BLaER1 (cell line): ENCODE measurements around the gene TMCO4.

Source experiments
- H3K27ac ChIP-seq: shearing (Covaris generic); formaldehyde crosslinking; 2 replicates; pipeline ENCODE4 v1.8.1; 2022
- H3K27me3 ChIP-seq: shearing (Covaris generic); formaldehyde crosslinking; 2 replicates; pipeline ENCODE4 v1.8.1; 2022
- H3K36me3 ChIP-seq: shearing (Covaris generic); formaldehyde crosslinking; 2 replicates; pipeline ENCODE4 v1.8.1; 2022
- H3K4me1 ChIP-seq: shearing (Covaris generic); formaldehyde crosslinking; 2 replicates; pipeline ENCODE4 v1.8.1; 2022
- H3K4me2 ChIP-seq: shearing (Covaris generic); formaldehyde crosslinking; 2 replicates; pipeline ENCODE4 v1.8.1; 2022
- H3K4me3 ChIP-seq: shearing (Covaris generic); formaldehyde crosslinking; 2 replicates; pipeline ENCODE4 v1.8.1; 2022
- H3K9ac ChIP-seq: shearing (Covaris generic); formaldehyde crosslinking; 2 replicates; pipeline ENCODE4 v1.8.1; 2022
- H3K9me3 ChIP-seq: shearing (Covaris generic); formaldehyde crosslinking; 2 replicates; pipeline ENCODE4 v1.8.1; 2022
- H4K20me1 ChIP-seq: shearing (Covaris generic); formaldehyde crosslinking; 2 replicates; pipeline ENCODE4 v1.8.1; 2022
- Cebpa-rat ChIP-seq: shearing (Covaris generic); IDR thresholded peaks from 2 replicates; pipeline ENCODE4 v1.8.1; 2022

The TMCO4 gene

DNA sequence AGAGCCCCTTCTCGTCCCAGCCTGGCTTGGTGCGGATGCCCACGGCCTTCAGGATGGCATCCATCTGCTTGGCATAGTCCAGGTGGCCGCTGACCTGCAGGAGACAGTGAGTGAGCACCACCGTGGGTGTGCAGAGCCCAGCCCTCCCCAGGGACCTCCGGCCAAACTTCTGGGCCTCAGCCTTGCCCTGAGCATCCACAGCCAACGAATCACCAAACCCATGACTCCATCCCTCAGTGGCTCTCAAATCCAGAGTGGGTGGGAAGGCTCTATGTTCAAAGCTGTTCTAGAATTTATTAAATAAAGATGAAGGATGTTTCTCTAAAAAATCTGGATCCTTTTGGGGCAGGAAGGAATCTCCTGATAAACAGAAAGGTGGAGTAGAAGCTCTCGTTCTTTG lies 116.4 kb downstream of the TMCO4 start:
- no peaks in the 10 kb centered on the region for H3K4me1 ChIP-seq
- H3K4me3 ChIP-seq: no peak overlapping the region
- no peak overlapping the region for H3K9ac ChIP-seq
- H3K9me3 ChIP-seq: peaks cover 7% of the 10 kb centered on the region; the same call in 1 of the 2 replicates
- H4K20me1 ChIP-seq: peaks cover 14% of the 10 kb centered on the region
- no peak overlapping the region for H3K27ac ChIP-seq
- peaks cover 25% of the 10 kb centered on the region for H3K36me3 ChIP-seq
- H3K27me3 ChIP-seq: no peaks in the 10 kb centered on the region
- H3K4me2 ChIP-seq: no peak overlapping the region
- no peak for TF ChIP-seq Cebpa-rat

DNA sequence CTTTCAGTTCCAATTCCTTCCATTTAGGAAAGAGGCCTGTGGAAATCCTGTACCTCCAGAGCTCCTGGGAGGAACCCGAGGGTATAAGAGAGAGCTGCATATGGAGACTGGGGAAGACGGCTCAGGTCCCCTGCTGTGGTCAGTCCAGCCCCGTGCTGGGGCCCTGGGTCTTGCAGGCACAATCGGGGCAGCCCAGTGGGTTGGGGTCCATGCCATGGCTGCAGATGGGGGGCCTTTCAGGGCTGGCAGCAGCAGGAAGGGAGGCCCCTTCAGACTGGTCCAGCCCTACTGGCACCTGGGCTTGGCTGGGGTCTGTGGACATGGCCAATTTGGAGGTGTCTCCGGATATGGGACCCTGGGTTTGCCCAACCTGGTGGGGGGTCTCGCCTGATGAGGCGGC lies 116.8 kb downstream of the TMCO4 start:
- Histone ChIP-seq H3K4me3 (no peak overlapping the region), H3K9me3 (peaks cover 7% of the 10 kb centered on the region; the same call in 1 of the 2 replicates), H3K27ac (no peak overlapping the region), H3K27me3 (no peaks in the 10 kb centered on the region), H3K36me3 (peaks cover 21% of the 10 kb centered on the region), H4K20me1 (peaks cover 17% of the 10 kb centered on the region), H3K4me2 (no peak overlapping the region), H3K4me1 (no peaks in the 10 kb centered on the region), H3K9ac (no peak overlapping the region)
- no peak for TF ChIP-seq Cebpa-rat

DNA sequence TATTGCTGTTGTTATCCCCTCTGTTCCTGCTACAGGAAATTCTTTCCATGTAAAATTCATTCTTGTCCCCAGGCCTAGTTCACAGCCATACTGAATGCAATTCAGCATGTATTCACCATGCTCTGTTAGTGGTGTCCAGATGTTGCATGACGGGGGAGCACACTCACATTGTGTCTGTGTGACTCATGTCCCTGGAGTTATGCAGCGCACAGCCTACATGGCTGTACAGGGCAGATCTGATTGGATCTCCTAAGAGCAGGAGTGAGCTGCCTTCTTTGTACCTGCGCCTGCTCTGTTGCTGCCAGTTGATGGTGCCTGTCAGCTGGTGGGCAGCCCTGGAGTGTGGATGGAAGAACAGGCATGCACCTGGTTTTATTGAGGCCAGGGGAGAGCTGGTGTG lies 117.5 kb downstream of the TMCO4 start:
- Histone ChIP-seq H3K27ac (no peak overlapping the region), H3K36me3 (peaks cover 14% of the 10 kb centered on the region)

DNA sequence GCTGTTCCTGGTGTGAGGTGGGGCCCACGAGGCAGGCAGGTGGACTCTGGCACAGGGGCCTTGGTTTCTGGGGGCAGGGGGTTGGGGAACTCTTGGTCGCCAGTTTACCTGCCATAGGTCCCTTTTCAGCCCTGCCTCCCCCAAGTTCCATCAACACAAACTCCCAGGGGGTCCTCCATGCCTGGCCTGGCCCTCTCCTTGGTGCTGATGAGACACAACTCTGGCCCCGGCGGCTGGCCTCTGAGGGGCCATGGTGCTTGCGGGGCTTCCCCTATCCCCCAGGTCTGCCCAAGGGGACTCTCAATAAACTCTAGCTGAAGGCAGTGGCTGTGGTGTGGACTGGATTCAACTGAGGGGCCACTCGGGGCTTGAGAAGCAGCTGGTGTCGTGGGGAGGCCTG lies 119.1 kb downstream of the TMCO4 start:
- H3K9me3 ChIP-seq: no peaks in the 10 kb centered on the region

More for the DNA sequence above, 117.5 kb downstream of the TMCO4 start:
- no peaks in the 10 kb centered on the region for H3K27me3 ChIP-seq
- H3K9me3 ChIP-seq: peaks cover under 1% of the 10 kb centered on the region; the same call in 1 of the 2 replicates
- H4K20me1 ChIP-seq: peaks cover 19% of the 10 kb centered on the region
- H3K9ac ChIP-seq: no peak overlapping the region
- no peak overlapping the region for H3K4me3 ChIP-seq
- TF ChIP-seq Cebpa-rat: no peak
- no peak overlapping the region for H3K4me2 ChIP-seq
- no peaks in the 10 kb centered on the region for H3K4me1 ChIP-seq

DNA sequence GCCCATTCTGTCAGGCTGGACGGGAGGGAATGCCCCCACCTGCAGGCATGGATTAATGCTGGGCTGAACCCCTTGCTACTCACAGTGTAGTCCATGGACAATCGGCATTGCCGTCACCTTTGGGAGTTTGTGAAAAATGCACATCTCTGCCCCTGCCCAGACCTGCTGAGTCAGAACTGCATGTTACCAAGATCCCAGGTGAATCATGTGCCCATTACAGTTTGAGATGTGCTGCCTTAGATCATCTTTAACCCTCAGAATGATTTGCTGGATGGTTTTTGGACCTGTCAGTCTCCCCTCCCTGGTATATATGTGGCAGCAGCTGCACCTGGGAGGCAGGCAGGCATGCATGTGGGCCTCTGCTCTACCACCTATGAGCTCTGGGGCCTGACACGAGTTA lies 120.0 kb downstream of the TMCO4 start:
- no peak for TF ChIP-seq Cebpa-rat
- Histone ChIP-seq H3K4me2 (no peak overlapping the region), H3K9ac (no peak overlapping the region), H4K20me1 (peaks cover 43% of the 10 kb centered on the region), H3K9me3 (no peaks in the 10 kb centered on the region), H3K4me1 (no peaks in the 10 kb centered on the region), H3K36me3 (peaks cover 10% of the 10 kb centered on the region; the same call in 1 of the 2 replicates), H3K27me3 (no peaks in the 10 kb centered on the region), H3K27ac (no peak overlapping the region), H3K4me3 (no peak overlapping the region)

More for the DNA sequence above, 119.1 kb downstream of the TMCO4 start:
- no peak for TF ChIP-seq Cebpa-rat
- peaks cover 35% of the 10 kb centered on the region for H4K20me1 ChIP-seq
- H3K4me2 ChIP-seq: no peak overlapping the region
- no peaks in the 10 kb centered on the region for H3K27me3 ChIP-seq
- no peak overlapping the region for H3K9ac ChIP-seq
- H3K27ac ChIP-seq: no peak overlapping the region
- H3K4me1 ChIP-seq: no peaks in the 10 kb centered on the region
- no peak overlapping the region for H3K4me3 ChIP-seq
- peaks cover 10% of the 10 kb centered on the region; the same call in 1 of the 2 replicates for H3K36me3 ChIP-seq

DNA sequence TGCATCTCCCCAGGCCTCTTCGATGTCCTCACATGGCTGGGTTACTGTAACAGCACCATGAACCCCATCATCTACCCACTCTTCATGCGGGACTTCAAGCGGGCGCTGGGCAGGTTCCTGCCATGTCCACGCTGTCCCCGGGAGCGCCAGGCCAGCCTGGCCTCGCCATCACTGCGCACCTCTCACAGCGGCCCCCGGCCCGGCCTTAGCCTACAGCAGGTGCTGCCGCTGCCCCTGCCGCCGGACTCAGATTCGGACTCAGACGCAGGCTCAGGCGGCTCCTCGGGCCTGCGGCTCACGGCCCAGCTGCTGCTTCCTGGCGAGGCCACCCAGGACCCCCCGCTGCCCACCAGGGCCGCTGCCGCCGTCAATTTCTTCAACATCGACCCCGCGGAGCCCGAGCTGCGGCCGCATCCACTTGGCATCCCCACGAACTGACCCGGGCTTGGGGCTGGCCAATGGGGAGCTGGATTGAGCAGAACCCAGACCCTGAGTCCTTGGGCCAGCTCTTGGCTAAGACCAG lies 120.7 kb downstream of the TMCO4 start:
- no peak for TF ChIP-seq Cebpa-rat
- Histone ChIP-seq H3K4me3 (no peak overlapping the region), H3K9ac (no peak overlapping the region)

DNA sequence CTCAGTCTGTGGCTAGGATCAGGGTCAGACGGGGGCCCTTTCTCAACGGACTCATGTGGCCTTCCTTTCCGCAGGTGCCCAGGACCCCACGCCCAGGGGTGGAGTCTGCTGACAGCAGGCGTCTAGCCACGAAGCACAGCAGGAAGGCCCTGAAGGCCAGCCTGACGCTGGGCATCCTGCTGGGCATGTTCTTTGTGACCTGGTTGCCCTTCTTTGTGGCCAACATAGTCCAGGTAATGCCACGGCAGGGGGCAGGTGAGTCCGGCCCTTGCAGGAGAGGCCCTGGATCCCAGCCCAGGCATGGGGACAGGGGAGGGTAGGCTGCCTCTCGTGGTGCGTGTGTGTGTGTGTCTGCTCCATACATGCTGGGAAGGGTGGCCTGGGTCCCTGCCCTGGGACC lies 121.2 kb downstream of the TMCO4 start:
- Histone ChIP-seq H3K9ac (no peak overlapping the region), H3K4me1 (no peaks in the 10 kb centered on the region), H3K4me3 (no peak overlapping the region), H3K36me3 (peaks cover 10% of the 10 kb centered on the region; the same call in 1 of the 2 replicates), H3K9me3 (no peaks in the 10 kb centered on the region), H3K27ac (no peak overlapping the region), H3K4me2 (no peak overlapping the region), H4K20me1 (peaks cover 46% of the 10 kb centered on the region), H3K27me3 (no peaks in the 10 kb centered on the region)
- no peak for TF ChIP-seq Cebpa-rat

More for the DNA sequence above, 120.7 kb downstream of the TMCO4 start:
- H3K9me3 ChIP-seq: no peaks in the 10 kb centered on the region
- H3K4me1 ChIP-seq: no peaks in the 10 kb centered on the region
- no peak overlapping the region for H3K4me2 ChIP-seq
- no peaks in the 10 kb centered on the region for H3K27me3 ChIP-seq
- H3K27ac ChIP-seq: no peak overlapping the region
- H4K20me1 ChIP-seq: peaks cover 46% of the 10 kb centered on the region
- H3K36me3 ChIP-seq: peaks cover 10% of the 10 kb centered on the region; the same call in 1 of the 2 replicates

DNA sequence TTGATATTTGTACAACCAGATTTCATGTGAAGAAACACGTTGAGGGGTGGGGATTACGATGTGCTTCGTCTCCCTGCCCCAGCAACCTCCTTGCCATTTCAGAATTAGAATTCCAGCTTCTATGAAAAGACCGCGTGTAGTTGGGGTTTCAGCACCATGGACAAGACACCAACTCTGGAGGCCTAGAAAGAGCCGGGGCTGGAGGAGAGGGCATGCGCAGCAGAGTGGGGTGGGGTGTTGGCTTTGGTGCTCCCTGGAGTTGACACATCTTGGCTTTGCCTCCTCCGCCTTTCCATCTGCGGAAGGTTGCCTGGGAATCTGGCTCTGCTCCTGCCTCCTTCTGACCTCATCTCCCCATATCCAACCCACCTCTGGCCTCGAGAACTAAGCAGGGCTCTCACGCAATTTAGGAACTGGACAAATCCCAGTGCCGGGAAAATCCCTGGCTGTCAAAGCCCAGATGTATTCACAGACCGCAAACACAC lies 123.2 kb downstream of the TMCO4 start:
- TF ChIP-seq Cebpa-rat: no peak
- H3K9ac ChIP-seq: no peak overlapping the region
- H4K20me1 ChIP-seq: peaks cover 46% of the 10 kb centered on the region
- H3K4me2 ChIP-seq: no peak overlapping the region
- H3K27ac ChIP-seq: no peak overlapping the region
- H3K9me3 ChIP-seq: no peaks in the 10 kb centered on the region
- H3K4me1 ChIP-seq: no peaks in the 10 kb centered on the region
- no peaks in the 10 kb centered on the region for H3K27me3 ChIP-seq
- H3K4me3 ChIP-seq: no peak overlapping the region
- no peaks in the 10 kb centered on the region for H3K36me3 ChIP-seq

DNA sequence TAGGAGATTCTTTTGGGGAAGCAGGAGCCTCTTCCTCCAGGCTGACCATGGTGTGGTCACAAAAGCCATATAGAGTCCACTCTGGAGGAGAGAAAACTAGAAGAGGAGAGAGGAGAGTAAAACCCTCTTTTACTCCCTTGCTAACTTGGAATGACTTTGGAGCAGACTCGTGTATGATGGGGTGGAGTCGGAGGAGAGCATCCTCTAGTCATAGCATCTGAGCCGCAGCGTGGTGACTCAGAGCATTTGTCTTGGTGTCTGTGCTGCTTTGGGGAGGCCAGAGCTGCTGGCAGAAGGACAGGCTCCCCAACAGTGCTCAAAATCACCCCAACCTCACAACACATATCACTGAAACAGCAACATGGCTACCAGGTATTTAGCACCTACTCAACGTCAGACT lies 123.9 kb downstream of the TMCO4 start:
- Histone ChIP-seq H3K27ac (no peak overlapping the region), H3K4me1 (no peaks in the 10 kb centered on the region), H4K20me1 (peaks cover 46% of the 10 kb centered on the region), H3K27me3 (no peaks in the 10 kb centered on the region), H3K9me3 (no peaks in the 10 kb centered on the region), H3K9ac (no peak overlapping the region), H3K4me3 (no peak overlapping the region), H3K36me3 (no peaks in the 10 kb centered on the region), H3K4me2 (no peak overlapping the region)
- TF ChIP-seq Cebpa-rat: no peak

DNA sequence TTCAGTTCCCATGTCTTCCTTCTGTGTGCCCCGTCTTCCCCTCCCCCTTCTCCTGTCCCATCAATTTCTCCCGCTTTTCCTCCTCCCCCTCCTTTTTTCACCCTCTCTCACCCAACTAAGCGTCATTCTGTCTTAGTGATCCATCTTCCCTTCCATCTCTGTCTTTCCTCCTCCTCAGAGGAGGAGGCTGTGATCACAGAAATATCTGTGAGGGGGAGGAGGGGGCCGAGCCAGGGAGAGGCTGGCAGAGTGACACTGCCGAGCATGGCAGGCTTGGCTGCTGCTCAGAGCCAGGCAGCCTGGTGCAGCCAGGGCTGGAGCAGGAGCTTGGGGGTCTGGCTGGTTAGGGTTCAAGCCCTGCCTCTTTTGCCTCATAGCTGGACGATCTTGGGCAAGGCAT lies 127.5 kb downstream of the TMCO4 start:
- Histone ChIP-seq H3K9ac (no peak overlapping the region), H3K36me3 (no peaks in the 10 kb centered on the region), H3K9me3 (no peaks in the 10 kb centered on the region), H4K20me1 (peaks cover 26% of the 10 kb centered on the region), H3K27ac (no peak overlapping the region), H3K4me1 (no peaks in the 10 kb centered on the region), H3K27me3 (no peaks in the 10 kb centered on the region), H3K4me2 (no peak overlapping the region), H3K4me3 (no peak overlapping the region)
- TF ChIP-seq Cebpa-rat: no peak

DNA sequence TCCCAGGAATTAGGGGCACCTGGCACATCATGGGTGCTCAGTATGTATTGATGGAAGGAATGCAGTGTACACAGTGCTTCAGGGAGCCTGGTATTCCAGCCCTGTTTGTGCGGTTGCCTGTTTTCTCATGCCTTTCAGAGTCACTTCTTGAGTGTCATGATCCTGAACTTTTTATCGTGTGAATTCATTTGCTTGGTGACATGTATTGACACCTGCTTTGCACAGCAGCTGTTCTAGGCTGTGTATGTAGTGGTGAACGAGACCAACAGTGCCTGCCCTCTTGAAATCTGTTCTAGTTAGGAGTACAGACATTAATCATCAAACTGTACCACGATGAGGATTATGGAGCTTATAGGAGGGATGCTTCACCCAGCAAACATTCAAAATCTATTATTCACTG lies 128.9 kb downstream of the TMCO4 start:
- H3K27ac ChIP-seq: no peak overlapping the region
- peaks cover 13% of the 10 kb centered on the region for H3K27me3 ChIP-seq
- TF ChIP-seq Cebpa-rat: no peak
- H3K36me3 ChIP-seq: no peaks in the 10 kb centered on the region
- H4K20me1 ChIP-seq: peaks cover 12% of the 10 kb centered on the region; the same call in 1 of the 2 replicates
- H3K4me1 ChIP-seq: no peaks in the 10 kb centered on the region
- H3K9ac ChIP-seq: no peak overlapping the region
- no peaks in the 10 kb centered on the region for H3K9me3 ChIP-seq
- H3K4me2 ChIP-seq: no peak overlapping the region
- no peak overlapping the region for H3K4me3 ChIP-seq
